Measurements from ENCODE around the gene AKAP8. TPM values are rescaled to one million over a fixed set of nuclear protein-coding genes. Genes with fewer than 3 reads are reported as not detected.

AKAP8 gene
- polyA plus RNA-seq, 1 experiment = 12.4 TPM

DNA sequence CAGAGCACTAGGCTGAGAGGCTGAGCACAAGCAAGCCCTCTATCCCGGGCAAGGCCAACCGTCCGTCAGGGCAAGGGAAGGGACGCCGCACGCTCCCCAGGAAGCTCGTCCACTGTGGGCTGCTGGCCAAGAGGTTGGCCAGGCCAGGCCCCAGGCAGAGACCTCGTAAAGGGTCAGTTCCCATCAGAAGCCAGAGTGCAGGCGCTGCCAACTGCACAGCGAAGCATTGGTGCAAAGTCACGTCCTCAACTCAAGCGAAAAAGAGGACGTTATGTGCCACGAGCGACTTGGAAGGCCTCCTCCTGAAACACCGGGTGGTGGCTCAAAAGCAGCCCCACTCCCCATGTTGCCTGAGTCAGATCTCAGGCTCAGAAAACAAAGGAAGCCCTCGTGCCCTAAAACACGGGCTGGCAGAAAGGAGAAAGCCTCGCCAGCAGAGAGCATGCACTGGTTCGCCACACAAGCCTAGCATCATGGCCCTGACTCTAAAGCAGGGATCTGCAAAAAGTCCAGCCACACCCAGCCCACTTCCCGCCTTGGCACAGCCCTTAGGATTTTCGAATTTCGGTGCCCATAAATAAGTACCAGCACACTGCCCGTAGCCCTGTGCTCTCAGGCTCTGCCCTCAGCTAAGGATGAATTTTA, 4.7 kb downstream of the AKAP8 start:
- DNase-seq (ENCODE audit: low read depth, low spot score) = no peak
- TF ChIP-seq, protein P1, sequence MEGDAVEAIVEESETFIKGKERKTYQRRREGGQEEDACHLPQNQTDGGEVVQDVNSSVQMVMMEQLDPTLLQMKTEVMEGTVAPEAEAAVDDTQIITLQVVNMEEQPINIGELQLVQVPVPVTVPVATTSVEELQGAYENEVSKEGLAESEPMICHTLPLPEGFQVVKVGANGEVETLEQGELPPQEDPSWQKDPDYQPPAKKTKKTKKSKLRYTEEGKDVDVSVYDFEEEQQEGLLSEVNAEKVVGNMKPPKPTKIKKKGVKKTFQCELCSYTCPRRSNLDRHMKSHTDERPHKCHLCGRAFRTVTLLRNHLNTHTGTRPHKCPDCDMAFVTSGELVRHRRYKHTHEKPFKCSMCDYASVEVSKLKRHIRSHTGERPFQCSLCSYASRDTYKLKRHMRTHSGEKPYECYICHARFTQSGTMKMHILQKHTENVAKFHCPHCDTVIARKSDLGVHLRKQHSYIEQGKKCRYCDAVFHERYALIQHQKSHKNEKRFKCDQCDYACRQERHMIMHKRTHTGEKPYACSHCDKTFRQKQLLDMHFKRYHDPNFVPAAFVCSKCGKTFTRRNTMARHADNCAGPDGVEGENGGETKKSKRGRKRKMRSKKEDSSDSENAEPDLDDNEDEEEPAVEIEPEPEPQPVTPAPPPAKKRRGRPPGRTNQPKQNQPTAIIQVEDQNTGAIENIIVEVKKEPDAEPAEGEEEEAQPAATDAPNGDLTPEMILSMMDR (IDR thresholded peaks at IDR 0.05; ENCODE audit: low read depth, low read length) = no peak
- H3K4me3 ChIP-seq (ENCODE audit: low read depth, low read length) = no peak overlapping the region
- no peak overlapping the region for H3K27ac ChIP-seq (ENCODE audit: low read depth, low read length)
- ChIA-PET CTCF (interaction anchor here (0.7 kb wide), 1 partner anchor 41 kb away, joined by 3 read pairs; no protein-coding TSS in a partner anchor), POLR2A (interaction anchor here (0.6 kb wide), 1 partner anchor 187 kb away, joined by 4 read pairs; no protein-coding TSS in a partner anchor)
- no peaks in the 10 kb centered on the region; the same call in 1 of the 2 replicates for H3K9me3 ChIP-seq (ENCODE audit: control insufficient read depth, insufficient read depth, low read length)
- no peaks in the 10 kb centered on the region for H3K27me3 ChIP-seq (ENCODE audit: control insufficient read depth, insufficient read depth, low read length)

DNA sequence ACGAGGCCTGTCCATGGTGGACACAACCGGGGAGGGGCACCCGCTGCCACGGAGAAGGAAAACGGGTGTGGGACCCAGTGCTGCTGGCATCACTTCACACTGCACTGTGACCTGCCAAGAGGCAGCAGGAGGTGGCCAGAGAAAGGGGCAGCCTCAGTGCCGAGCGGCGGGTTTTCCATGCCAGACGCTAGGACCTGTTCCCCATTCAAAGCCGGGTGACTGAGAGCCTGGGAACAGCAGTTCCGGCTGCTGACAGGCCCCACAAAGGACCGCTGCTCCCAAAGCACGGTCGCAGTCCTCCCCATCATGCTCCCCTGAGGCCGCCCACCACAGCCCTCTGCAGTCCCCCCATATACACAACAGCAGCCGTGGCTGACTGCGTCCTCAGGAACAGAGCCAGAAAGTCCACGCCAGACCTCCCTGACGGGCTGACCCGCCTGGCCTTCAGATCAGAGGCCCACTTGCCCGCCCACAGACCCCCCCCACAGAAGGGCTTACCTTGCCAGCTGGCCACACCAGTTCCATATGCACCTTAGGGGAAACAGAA, 5.4 kb downstream of the AKAP8 start:
- CTCF ChIA-PET = no interaction called here

DNA sequence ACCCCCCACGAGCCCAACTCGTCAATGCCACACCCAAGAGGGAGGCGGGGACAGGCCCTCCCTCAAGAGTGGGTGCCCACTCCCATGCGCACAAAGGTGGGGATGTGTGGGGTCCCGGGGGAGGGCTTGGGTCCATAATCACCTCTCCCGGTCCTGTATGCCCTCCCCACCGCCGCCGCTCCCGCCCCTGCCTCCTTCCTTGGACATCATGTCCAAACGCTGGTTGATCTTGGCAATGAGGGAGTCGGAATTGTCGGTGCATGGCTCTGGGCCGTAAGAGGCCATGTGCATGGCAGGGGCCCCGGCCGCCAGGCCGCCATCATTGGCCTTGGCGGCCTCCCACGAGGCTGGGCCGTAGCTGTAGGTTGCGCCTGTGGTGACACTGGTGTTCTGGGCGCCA, 5.9 kb downstream of the AKAP8 start:
- Histone ChIP-seq H3K27me3 (ENCODE audit: control insufficient read depth, insufficient read depth, low read length) (no peaks in the 10 kb centered on the region), H3K9me3 (ENCODE audit: control insufficient read depth, insufficient read depth, low read length) (no peaks in the 10 kb centered on the region; the same call in 1 of the 2 replicates), H3K4me3 (ENCODE audit: low read depth, low read length) (no peak overlapping the region), H3K27ac (ENCODE audit: low read depth, low read length) (no peak overlapping the region)
- TF ChIP-seq, protein P1 (IDR thresholded peaks at IDR 0.05; ENCODE audit: low read depth, low read length) = no peak
- POLR2A ChIA-PET = no interaction called here
- DNase-seq (ENCODE audit: low read depth, low spot score) = no peak
- CTCF ChIA-PET = no interaction called here

More for the DNA sequence above, 5.4 kb downstream of the AKAP8 start:
- TF ChIP-seq, protein P1 (IDR thresholded peaks at IDR 0.05; ENCODE audit: low read depth, low read length) = no peak
- H3K9me3 ChIP-seq (ENCODE audit: control insufficient read depth, insufficient read depth, low read length) = no peaks in the 10 kb centered on the region; the same call in 1 of the 2 replicates
- H3K4me3 ChIP-seq (ENCODE audit: low read depth, low read length) = no peak overlapping the region
- no peak for DNase-seq (ENCODE audit: low read depth, low spot score)
- POLR2A ChIA-PET = interaction anchor here (0.6 kb wide), 1 partner anchor 188 kb away, joined by 4 read pairs; no protein-coding TSS in a partner anchor
- H3K27ac ChIP-seq (ENCODE audit: low read depth, low read length) = no peak overlapping the region
- no peaks in the 10 kb centered on the region for H3K27me3 ChIP-seq (ENCODE audit: control insufficient read depth, insufficient read depth, low read length)

DNA sequence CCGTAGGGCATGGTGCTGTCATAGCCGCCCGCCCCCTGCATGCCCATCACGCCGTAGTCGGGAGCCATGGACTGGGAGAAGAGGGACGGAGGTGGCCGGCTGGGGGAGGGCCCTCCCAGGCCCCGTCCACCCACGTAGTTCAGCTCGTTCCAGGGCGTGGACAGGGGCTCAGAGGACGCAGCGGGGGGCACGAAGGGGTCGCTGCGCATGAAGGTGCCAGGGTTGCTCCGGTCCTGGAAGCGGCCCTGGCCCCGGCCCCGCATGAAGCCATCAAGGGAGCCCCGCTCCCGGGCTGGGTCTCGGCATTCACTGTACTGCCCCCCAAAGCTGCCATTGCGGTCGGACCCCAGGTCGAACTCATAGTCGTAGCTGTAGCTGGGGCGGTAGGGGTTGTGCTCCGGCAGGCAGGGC, 6.7 kb downstream of the AKAP8 start:
- ChIA-PET CTCF (interaction anchor here (1.0 kb wide), 1 partner anchor 281 kb away, joined by 4 read pairs; no protein-coding TSS in a partner anchor), POLR2A (interaction anchor here (0.6 kb wide), 1 partner anchor 185 kb away, joined by 4 read pairs; no protein-coding TSS in a partner anchor)
- H3K27ac ChIP-seq (ENCODE audit: low read depth, low read length) = no peak overlapping the region
- TF ChIP-seq, protein P1 (IDR thresholded peaks at IDR 0.05; ENCODE audit: low read depth, low read length) = no peak
- H3K4me3 ChIP-seq (ENCODE audit: low read depth, low read length) = no peak overlapping the region
- no peaks in the 10 kb centered on the region; the same call in 1 of the 2 replicates for H3K9me3 ChIP-seq (ENCODE audit: control insufficient read depth, insufficient read depth, low read length)
- DNase-seq (ENCODE audit: low read depth, low spot score) = no peak
- no peaks in the 10 kb centered on the region for H3K27me3 ChIP-seq (ENCODE audit: control insufficient read depth, insufficient read depth, low read length)

DNA sequence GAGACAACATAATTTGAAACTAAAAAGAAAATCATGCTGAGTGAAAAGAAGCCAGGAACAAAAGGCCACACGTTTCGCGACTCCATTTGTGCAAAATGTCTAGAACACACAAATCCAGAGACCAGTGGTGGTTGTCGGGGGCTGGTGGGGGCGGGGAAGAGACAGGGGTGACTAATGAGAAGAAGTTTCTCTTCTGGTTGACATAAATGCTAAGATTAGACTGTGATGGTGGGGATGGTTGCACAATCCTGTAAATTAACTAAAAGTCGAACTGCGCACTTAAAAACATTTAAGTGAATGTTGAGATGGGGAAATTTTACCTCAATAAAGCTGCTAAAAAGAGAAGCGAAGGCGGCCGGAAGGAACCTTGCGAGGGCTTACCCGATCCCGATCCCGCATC, 7.1 kb downstream of the AKAP8 start:
- TF ChIP-seq, protein P1 (IDR thresholded peaks at IDR 0.05; ENCODE audit: low read depth, low read length) = no peak
- Histone ChIP-seq H3K27ac (ENCODE audit: low read depth, low read length) (no peak overlapping the region), H3K9me3 (ENCODE audit: control insufficient read depth, insufficient read depth, low read length) (no peaks in the 10 kb centered on the region; the same call in 1 of the 2 replicates), H3K27me3 (ENCODE audit: control insufficient read depth, insufficient read depth, low read length) (no peaks in the 10 kb centered on the region), H3K4me3 (ENCODE audit: low read depth, low read length) (no peak overlapping the region)
- CTCF ChIA-PET = interaction anchor here (0.7 to 1.0 kb wide), 2 partner anchors 35 to 281 kb away, joined by 4 to 5 read pairs; no protein-coding TSS in a partner anchor
- POLR2A ChIA-PET = interaction anchor here (0.6 kb wide), 1 partner anchor 186 kb away, joined by 4 read pairs; no protein-coding TSS in a partner anchor
- no peak for DNase-seq (ENCODE audit: low read depth, low spot score)

All from AG04450 (cell line).